Duodenal mucosa (tissue), 2 donors: Measurements from ENCODE around the gene ELMO1.

Source experiments
- H3K27ac ChIP-seq: one replicate; pipeline ENCODE4 v1.7.0; 2013; ENCODE audit warnings: low read depth, low read length
- H3K27me3 ChIP-seq, 2 donors: one replicate each; pipeline ENCODE4 v1.7.0; 2013; ENCODE audit warnings: low read length in 2 of 2, control low read depth in 1 of 2; ENCODE audit not compliant: insufficient read depth in 2 of 2, control insufficient read depth in 1 of 2
- H3K36me3 ChIP-seq, 2 donors: one replicate each; pipeline ENCODE4 v1.7.0; 2013; ENCODE audit warnings: low read length in 2 of 2, control low read depth in 1 of 2; ENCODE audit not compliant: insufficient read depth in 2 of 2, control insufficient read depth in 1 of 2
- H3K4me1 ChIP-seq, 2 donors: one replicate each; pipeline ENCODE4 v1.7.0; 2013; ENCODE audit warnings: low read length in 2 of 2, control low read depth in 1 of 2; ENCODE audit not compliant: insufficient read depth in 2 of 2, control insufficient read depth in 1 of 2
- H3K4me3 ChIP-seq, 2 donors: one replicate each; pipeline ENCODE4 v1.7.0; 2013; ENCODE audit warnings: low read length in 2 of 2, low read depth in 1 of 2
- H3K9ac ChIP-seq, 2 donors: one replicate each; pipeline ENCODE4 v1.7.0; 2013; ENCODE audit warnings: low read length in 2 of 2, low read depth in 1 of 2
- H3K9me3 ChIP-seq, 2 donors: one replicate each; pipeline ENCODE4 v1.7.0; 2013; ENCODE audit warnings: low read length in 2 of 2, control low read depth in 1 of 2; ENCODE audit not compliant: control insufficient read depth in 1 of 2

The ELMO1 gene

GRCh38 chr7:36887233-36887632, 561.4 kb downstream of the ELMO1 start:
- Histone ChIP-seq H3K36me3 (no peaks in the 10 kb centered on the region), H3K27me3 (no peaks in the 10 kb centered on the region), H3K4me1 (no peaks in the 10 kb centered on the region), H3K9me3 (no peaks in the 10 kb centered on the region), H3K9ac (no peak overlapping the region), H3K27ac (no peak overlapping the region), H3K4me3 (no peak overlapping the region)

- no peaks in the 10 kb centered on the region for H3K4me1 ChIP-seq
- H3K4me3 ChIP-seq: no peak overlapping the region
- H3K36me3 ChIP-seq: no peaks in the 10 kb centered on the region
- no peaks in the 10 kb centered on the region for H3K9me3 ChIP-seq
- no peak overlapping the region for H3K27ac ChIP-seq
- H3K9ac ChIP-seq: no peak overlapping the region
- H3K27me3 ChIP-seq: no peaks in the 10 kb centered on the region
Measured at GRCh38 chr7:36884910-36885309, 563.8 kb downstream of the ELMO1 start.

GRCh38 chr7:36884351-36884750, 564.3 kb downstream of the ELMO1 start:
- no peaks in the 10 kb centered on the region for H3K27me3 ChIP-seq
- H3K9me3 ChIP-seq: no peaks in the 10 kb centered on the region
- no peak overlapping the region for H3K9ac ChIP-seq
- H3K36me3 ChIP-seq: no peaks in the 10 kb centered on the region
- no peak overlapping the region for H3K27ac ChIP-seq
- no peak overlapping the region for H3K4me3 ChIP-seq
- H3K4me1 ChIP-seq: no peaks in the 10 kb centered on the region

- H3K27ac ChIP-seq: no peak overlapping the region
- no peaks in the 10 kb centered on the region for H3K9me3 ChIP-seq
- peaks cover 0 to 4% of the 10 kb centered on the region in 2 donors for H3K36me3 ChIP-seq
Measured at GRCh38 chr7:36881233-36881874, 567.3 kb downstream of the ELMO1 start.

GRCh38 chr7:36880108-36880507, 568.6 kb downstream of the ELMO1 start:
- no peaks in the 10 kb centered on the region for H3K27me3 ChIP-seq
- H3K27ac ChIP-seq: no peak overlapping the region
- H3K4me3 ChIP-seq: no peak overlapping the region
- H3K4me1 ChIP-seq: no peaks in the 10 kb centered on the region
- H3K9me3 ChIP-seq: no peaks in the 10 kb centered on the region
- H3K36me3 ChIP-seq: peaks cover 0 to 4% of the 10 kb centered on the region in 2 donors
- no peak overlapping the region for H3K9ac ChIP-seq

More at GRCh38 chr7:36881233-36881874, 567.3 kb downstream of the ELMO1 start:
- no peaks in the 10 kb centered on the region for H3K4me1 ChIP-seq
- no peak overlapping the region for H3K9ac ChIP-seq
- H3K27me3 ChIP-seq: no peaks in the 10 kb centered on the region
- H3K4me3 ChIP-seq: no peak overlapping the region

GRCh38 chr7:36879021-36879420, 569.6 kb downstream of the ELMO1 start:
- peaks cover 0 to 4% of the 10 kb centered on the region in 2 donors for H3K36me3 ChIP-seq
- H3K9me3 ChIP-seq: no peaks in the 10 kb centered on the region
- H3K9ac ChIP-seq: no peak overlapping the region
- H3K4me1 ChIP-seq: no peaks in the 10 kb centered on the region
- H3K27ac ChIP-seq: no peak overlapping the region
- no peaks in the 10 kb centered on the region for H3K27me3 ChIP-seq
- H3K4me3 ChIP-seq: no peak overlapping the region

GRCh38 chr7:36878288-36878687, 570.4 kb downstream of the ELMO1 start:
- no peaks in the 10 kb centered on the region for H3K27me3 ChIP-seq
- H3K9ac ChIP-seq: no peak overlapping the region
- H3K36me3 ChIP-seq: peaks cover 0 to 4% of the 10 kb centered on the region in 2 donors
- no peaks in the 10 kb centered on the region for H3K9me3 ChIP-seq
- H3K4me1 ChIP-seq: no peaks in the 10 kb centered on the region
- H3K27ac ChIP-seq: no peak overlapping the region
- H3K4me3 ChIP-seq: no peak overlapping the region

- H3K4me3 ChIP-seq: no peak overlapping the region
- no peak overlapping the region for H3K27ac ChIP-seq
- H3K27me3 ChIP-seq: no peaks in the 10 kb centered on the region
- peaks cover 0 to 8% of the 10 kb centered on the region in 2 donors for H3K36me3 ChIP-seq
- no peaks in the 10 kb centered on the region for H3K9me3 ChIP-seq
- H3K4me1 ChIP-seq: no peaks in the 10 kb centered on the region
- no peak overlapping the region for H3K9ac ChIP-seq
Measured at GRCh38 chr7:36875794-36876193, 572.9 kb downstream of the ELMO1 start.

GRCh38 chr7:36874041-36874440, 574.6 kb downstream of the ELMO1 start:
- no peak overlapping the region for H3K9ac ChIP-seq
- H3K4me1 ChIP-seq: no peaks in the 10 kb centered on the region
- H3K27ac ChIP-seq: no peak overlapping the region
- peaks cover 0 to 8% of the 10 kb centered on the region in 2 donors for H3K36me3 ChIP-seq
- H3K4me3 ChIP-seq: no peak overlapping the region
- H3K9me3 ChIP-seq: no peaks in the 10 kb centered on the region
- H3K27me3 ChIP-seq: no peaks in the 10 kb centered on the region

GRCh38 chr7:36871863-36872262, 576.8 kb downstream of the ELMO1 start:
- H3K9ac ChIP-seq: no peak overlapping the region
- no peak overlapping the region for H3K4me3 ChIP-seq
- H3K27ac ChIP-seq: no peak overlapping the region
- H3K27me3 ChIP-seq: no peaks in the 10 kb centered on the region
- no peaks in the 10 kb centered on the region for H3K9me3 ChIP-seq
- H3K4me1 ChIP-seq: no peaks in the 10 kb centered on the region
- peaks cover 2 to 7% of the 10 kb centered on the region in 2 donors for H3K36me3 ChIP-seq
